ENCODE results near the gene RAB37. TPM values are rescaled to one million over a fixed set of nuclear protein-coding genes. Genes with fewer than 3 reads are reported as not detected.
A peak's percentile ranks its signal among the peaks of the same experiment; 100 is the strongest.

The RAB37 gene
- total RNA-seq, 4 donors from 2014 or later: 1.2 to 5.1 (median 2.0) TPM

DNA sequence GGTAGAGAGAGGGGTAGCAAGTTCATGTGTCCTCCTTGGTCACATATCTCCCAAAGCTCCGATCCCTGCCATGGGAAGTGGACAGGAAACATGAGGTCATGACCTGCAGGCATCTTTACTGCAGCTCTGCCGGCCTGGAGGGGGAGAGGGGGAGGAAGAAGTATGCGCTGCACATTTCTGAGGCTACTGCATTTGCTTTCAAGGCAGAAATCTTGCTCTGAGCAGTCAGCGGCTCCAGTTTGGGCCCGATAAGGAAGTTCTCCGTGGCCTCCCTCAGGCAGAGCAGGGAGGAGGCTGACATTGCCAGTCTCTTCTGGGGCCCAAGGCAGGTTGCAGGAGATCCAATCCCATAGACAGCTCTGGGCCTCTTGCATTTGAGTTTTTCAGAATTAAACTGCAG lies 9.9 kb downstream of the RAB37 start:
- Histone ChIP-seq H3K36me3 (no peaks in the 10 kb centered on the region), H3K27ac (peak overlapping the region in 3 of 4 donors; percentile 43 to 85 (median 80)), H3K4me1 (peaks cover 0 to 75% (median 9%) of the 10 kb centered on the region in 3 donors), H3K27me3 (peaks cover 44% of the 10 kb centered on the region), H3K4me3 (no peak overlapping the region), H3K9me3 (no peaks in the 10 kb centered on the region)
- WGBS, 2 donors (ENCODE audit: low coverage in 1 of 2): 0 to 46% methylated on average over 1 to 3 of the region's 6 CpGs
- TF ChIP-seq, protein P1, sequence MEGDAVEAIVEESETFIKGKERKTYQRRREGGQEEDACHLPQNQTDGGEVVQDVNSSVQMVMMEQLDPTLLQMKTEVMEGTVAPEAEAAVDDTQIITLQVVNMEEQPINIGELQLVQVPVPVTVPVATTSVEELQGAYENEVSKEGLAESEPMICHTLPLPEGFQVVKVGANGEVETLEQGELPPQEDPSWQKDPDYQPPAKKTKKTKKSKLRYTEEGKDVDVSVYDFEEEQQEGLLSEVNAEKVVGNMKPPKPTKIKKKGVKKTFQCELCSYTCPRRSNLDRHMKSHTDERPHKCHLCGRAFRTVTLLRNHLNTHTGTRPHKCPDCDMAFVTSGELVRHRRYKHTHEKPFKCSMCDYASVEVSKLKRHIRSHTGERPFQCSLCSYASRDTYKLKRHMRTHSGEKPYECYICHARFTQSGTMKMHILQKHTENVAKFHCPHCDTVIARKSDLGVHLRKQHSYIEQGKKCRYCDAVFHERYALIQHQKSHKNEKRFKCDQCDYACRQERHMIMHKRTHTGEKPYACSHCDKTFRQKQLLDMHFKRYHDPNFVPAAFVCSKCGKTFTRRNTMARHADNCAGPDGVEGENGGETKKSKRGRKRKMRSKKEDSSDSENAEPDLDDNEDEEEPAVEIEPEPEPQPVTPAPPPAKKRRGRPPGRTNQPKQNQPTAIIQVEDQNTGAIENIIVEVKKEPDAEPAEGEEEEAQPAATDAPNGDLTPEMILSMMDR (IDR thresholded peaks at IDR 0.05): no peak
- TF ChIP-seq POLR2AphosphoS5 (IDR thresholded peaks at IDR 0.05) (no peak), EP300 (IDR thresholded peaks at IDR 0.05) (no peak), POLR2A (IDR thresholded peaks at IDR 0.05) (no peak)
- ATAC-seq: no peak

DNA sequence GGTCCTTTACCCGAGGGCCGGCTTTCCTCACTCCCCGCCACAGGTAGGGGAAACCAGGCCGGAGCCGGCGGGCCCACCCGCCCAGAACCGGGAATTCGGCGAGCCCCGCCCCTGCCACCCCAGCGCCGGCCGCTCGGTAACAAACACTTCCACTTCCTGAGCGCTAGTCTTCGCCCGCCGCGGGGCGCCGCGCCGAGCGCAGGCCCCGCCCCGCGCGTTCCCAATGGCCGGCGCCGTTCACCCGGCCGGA lies 11.1 kb downstream of the RAB37 start:
- Histone ChIP-seq H3K27me3 (peaks cover 32% of the 10 kb centered on the region), H3K9me3 (no peaks in the 10 kb centered on the region), H3K4me1 (peaks cover 0 to 83% (median 9%) of the 10 kb centered on the region in 3 donors), H3K4me3 (peak overlapping the region; percentile 36 to 92), H3K27ac (peak overlapping the region in 3 of 4 donors; percentile 79 to 85 (median 80)), H3K36me3 (no peaks in the 10 kb centered on the region)
- no peak for TF ChIP-seq EP300 (IDR thresholded peaks at IDR 0.05)
- TF ChIP-seq POLR2AphosphoS5 (IDR thresholded peaks at IDR 0.05): no peak
- TF ChIP-seq, protein P1 (IDR thresholded peaks at IDR 0.05): peak in 3 of 4 experiments; percentile 27 to 55 (median 51)
- no peak for TF ChIP-seq POLR2A (IDR thresholded peaks at IDR 0.05)
- ATAC-seq: no peak
- WGBS, 2 donors (ENCODE audit: low coverage in 1 of 2): no CpG with 5 or more reads among the region's 34 CpGs

DNA sequence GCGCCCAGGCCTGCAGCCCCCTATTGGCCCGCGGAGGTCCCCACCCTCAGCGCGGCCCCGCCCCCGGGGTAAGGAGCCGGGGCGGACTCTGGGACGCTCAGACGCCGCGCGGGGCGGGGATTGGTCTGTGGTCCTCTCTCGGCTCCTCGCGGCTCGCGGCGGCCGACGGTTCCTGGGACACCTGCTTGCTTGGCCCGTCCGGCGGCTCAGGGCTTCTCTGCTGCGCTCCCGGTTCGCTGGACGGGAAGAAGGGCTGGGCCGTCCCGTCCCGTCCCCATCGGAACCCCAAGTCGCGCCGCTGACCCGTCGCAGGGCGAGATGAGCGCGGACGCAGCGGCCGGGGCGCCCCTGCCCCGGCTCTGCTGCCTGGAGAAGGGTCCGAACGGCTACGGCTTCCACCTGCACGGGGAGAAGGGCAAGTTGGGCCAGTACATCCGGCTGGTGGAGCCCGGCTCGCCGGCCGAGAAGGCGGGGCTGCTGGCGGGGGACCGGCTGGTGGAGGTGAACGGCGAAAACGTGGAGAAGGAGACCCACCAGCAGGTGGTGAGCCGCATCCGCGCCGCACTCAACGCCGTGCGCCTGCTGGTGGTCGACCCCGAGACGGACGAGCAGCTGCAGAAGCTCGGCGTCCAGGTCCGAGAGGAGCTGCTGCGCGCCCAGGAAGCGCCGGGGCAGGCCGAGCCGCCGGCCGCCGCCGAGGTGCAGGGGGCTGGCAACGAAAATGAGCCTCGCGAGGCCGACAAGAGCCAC lies 11.6 kb downstream of the RAB37 start, which contains the start of gene NHERF1:
Gene NHERF1, plus strand, starts transcription at position 100 of the 750 bp plus-strand sequence. Its CDS starts 219 bp downstream, at position 319.
- no peaks in the 10 kb centered on the region for H3K36me3 ChIP-seq
- peak within 1 kb of the TSS; percentile 56 to 92 for H3K4me3 ChIP-seq
- WGBS, 2 donors (ENCODE audit: low coverage in 1 of 2): no CpG with 5 or more reads among the region's 90 CpGs
- H3K9me3 ChIP-seq: no peaks in the 10 kb centered on the region
- peak; percentile 98 for ATAC-seq
- TF ChIP-seq POLR2A (IDR thresholded peaks at IDR 0.05) (peak; percentile 93 to 96), POLR2AphosphoS5 (IDR thresholded peaks at IDR 0.05) (peak; percentile 98), EP300 (IDR thresholded peaks at IDR 0.05) (no peak)
- TF ChIP-seq, protein P1 (IDR thresholded peaks at IDR 0.05): peak in 1 of 4 experiments; percentile 17
- H3K27me3 ChIP-seq: peaks cover 28% of the 10 kb centered on the region
- H3K4me1 ChIP-seq: peaks cover 0 to 83% (median 9%) of the 10 kb centered on the region in 3 donors
- peak within 1 kb of the TSS in 3 of 4 donors; percentile 79 to 85 (median 80) for H3K27ac ChIP-seq

DNA sequence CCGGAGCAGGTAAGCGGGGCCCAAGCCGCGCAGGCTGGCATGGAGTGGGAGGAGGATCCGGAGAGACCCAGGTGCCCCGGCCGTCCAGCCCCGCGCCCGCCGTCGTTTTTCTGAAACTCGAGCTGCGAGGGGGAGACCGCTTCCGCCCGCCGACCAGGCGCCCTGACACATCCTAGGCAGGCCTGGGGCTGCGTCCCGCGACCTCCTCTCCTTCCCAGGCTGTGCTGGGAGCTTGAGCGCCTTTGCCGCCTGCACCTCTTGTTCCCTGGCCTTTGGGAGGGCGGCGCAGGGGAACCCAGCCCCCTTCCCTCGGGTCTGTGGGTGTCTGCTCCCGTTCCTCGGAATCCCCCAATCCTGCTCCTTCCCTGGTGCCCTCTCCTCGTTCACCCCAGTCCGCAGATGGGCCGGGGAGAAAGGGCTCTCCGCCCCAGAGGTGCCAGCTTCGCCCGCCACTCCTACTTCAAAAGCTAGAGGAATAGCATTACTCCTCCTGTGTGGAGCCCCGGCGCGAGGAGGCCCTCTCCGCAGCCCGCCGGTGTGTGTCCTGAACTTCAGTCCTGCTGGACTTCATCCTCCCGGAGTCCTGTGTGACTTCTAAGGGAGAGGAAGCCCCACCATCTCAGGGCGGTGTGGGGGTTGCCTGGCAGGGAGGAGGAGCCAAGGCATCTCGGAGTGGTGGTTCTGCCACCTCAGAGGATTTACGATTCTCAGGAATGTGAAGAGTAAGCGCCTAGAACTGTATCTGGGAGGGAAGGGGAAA lies 12.4 kb downstream of the RAB37 start:
- TF ChIP-seq, protein P1 (IDR thresholded peaks at IDR 0.05): no peak
- TF ChIP-seq POLR2AphosphoS5 (IDR thresholded peaks at IDR 0.05): peak; percentile 46
- Histone ChIP-seq H3K4me3 (peak overlapping the region; percentile 56 to 92), H3K4me1 (peaks cover 0 to 79% (median 9%) of the 10 kb centered on the region in 3 donors), H3K9me3 (no peaks in the 10 kb centered on the region), H3K27ac (peak overlapping the region in 3 of 4 donors; percentile 79 to 85 (median 80)), H3K36me3 (no peaks in the 10 kb centered on the region), H3K27me3 (peaks cover 28% of the 10 kb centered on the region)
- no peak for ATAC-seq
- 3% methylated on average over 13 of the region's 46 CpGs; no CpG with 5 or more reads in 1 of the 2 donors for WGBS, 2 donors (ENCODE audit: low coverage in 1 of 2)
